ENCODE results near the gene OGFOD1.
A peak's percentile ranks its signal among the peaks of the same experiment; 100 is the strongest.
"Not testable (repeated sequence)": the region's sequence is repeated elsewhere in the genome, so short reads cannot be mapped to it uniquely, and the experiment has no call there.

OGFOD1 gene

GRCh38 chr16:56479469-56479868 lies 28.1 kb downstream of the OGFOD1 start:
- DNase-seq = no peak

GRCh38 chr16:56480776-56481467 lies 29.6 kb downstream of the OGFOD1 start:
- DNase-seq = peak in 7 of 58 donors; percentile 8 to 39 (median 20)

GRCh38 chr16:56481468-56482122 lies 30.2 kb downstream of the OGFOD1 start:
- no peak for DNase-seq

- DNase-seq = no peak
Observed at GRCh38 chr16:56482683-56483236, 31.4 kb downstream of the OGFOD1 start.

GRCh38 chr16:56483394-56483793 lies 32.0 kb downstream of the OGFOD1 start:
- no peak for DNase-seq

- peak in 39 of 58 donors; percentile 6 to 86 (median 30) for DNase-seq
Observed at GRCh38 chr16:56488035-56488434, 36.7 kb downstream of the OGFOD1 start.

- not testable (repeated sequence) for DNase-seq
Observed at GRCh38 chr16:56488868-56489267, 37.5 kb downstream of the OGFOD1 start.

- no peak for DNase-seq
Observed at GRCh38 chr16:56491657-56492261, 40.4 kb downstream of the OGFOD1 start.

GRCh38 chr16:56493126-56493525 lies 41.8 kb downstream of the OGFOD1 start:
- no peak for DNase-seq

GRCh38 chr16:56493815-56494214 lies 42.5 kb downstream of the OGFOD1 start:
- DNase-seq = no peak

- DNase-seq = peak in 2 of 58 donors; percentile 31 to 58
Observed at GRCh38 chr16:56505181-56505580, 53.8 kb downstream of the OGFOD1 start.

- DNase-seq = peak in 1 of 58 donors; percentile 15
Observed at GRCh38 chr16:56506941-56507340, 55.6 kb downstream of the OGFOD1 start.

GRCh38 chr16:56510544-56510943 lies 59.2 kb downstream of the OGFOD1 start:
- DNase-seq = peak in 1 of 58 donors; percentile 29

- no peak for DNase-seq
Observed at GRCh38 chr16:56512025-56512424, 60.7 kb downstream of the OGFOD1 start.

GRCh38 chr16:56513091-56513490 lies 61.7 kb downstream of the OGFOD1 start:
- DNase-seq = no peak

- DNase-seq = peak in 24 of 58 donors; percentile 6 to 73 (median 26)
Observed at GRCh38 chr16:56513972-56514371, 62.6 kb downstream of the OGFOD1 start.

- no peak for DNase-seq
Observed at GRCh38 chr16:56514845-56515244, 63.5 kb downstream of the OGFOD1 start.

- peak in 2 of 58 donors; percentile 41 to 61 for DNase-seq
Observed at GRCh38 chr16:56515665-56516064, 64.3 kb downstream of the OGFOD1 start.

GRCh38 chr16:56517206-56517605 lies 65.9 kb downstream of the OGFOD1 start:
- DNase-seq = peak in 1 of 58 donors; percentile 11

- DNase-seq = peak in 1 of 58 donors; percentile 14
Observed at GRCh38 chr16:56518425-56518824, 67.1 kb downstream of the OGFOD1 start.

- peak in 57 of 58 donors; percentile 60 to 95 (median 87) for DNase-seq
Observed at GRCh38 chr16:56519459-56520250, 68.3 kb downstream of the OGFOD1 start, which contains the start of gene BBS2. TSS of gene BBS2 (minus strand) at chr16:56520024. CDS start at chr16:56519862, 162 bp downstream.
